ENCODE measurements around the gene ATOH8.
"Not testable (repeated sequence)": the region's sequence is repeated elsewhere in the genome, so short reads cannot be mapped to it uniquely, and the experiment has no call there.

Gene ATOH8

GRCh38 chr2:85753525-85754312 is at the start of gene ATOH8:
Gene ATOH8, plus strand, starts transcription at chr2:85753991. Its CDS starts 199 bp downstream, at chr2:85754190.
- peak; percentile 43 for DNase-seq (ENCODE audit: low spot score)

DNA sequence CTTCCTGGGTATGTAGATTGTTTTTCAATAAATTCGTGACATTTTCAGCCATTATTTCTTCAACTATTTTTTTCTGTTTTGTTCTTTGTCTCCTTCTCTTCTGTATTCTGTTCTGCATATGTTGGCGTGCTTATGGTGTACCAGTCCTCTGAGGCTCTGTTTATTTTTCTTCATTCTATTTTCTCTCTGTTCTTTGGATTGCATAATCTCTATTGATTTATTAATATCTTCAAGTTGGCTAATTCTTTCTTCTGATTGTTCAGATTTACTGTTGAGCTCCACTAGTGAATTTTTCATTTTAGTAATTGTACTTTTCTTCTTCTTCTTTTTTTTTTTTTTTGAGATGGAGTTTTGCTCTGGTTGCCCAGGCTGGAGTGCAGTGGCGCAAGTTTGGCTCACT is 49.8 kb upstream of the ATOH8 start:
- DNase-seq (ENCODE audit: low spot score) = no peak

DNA sequence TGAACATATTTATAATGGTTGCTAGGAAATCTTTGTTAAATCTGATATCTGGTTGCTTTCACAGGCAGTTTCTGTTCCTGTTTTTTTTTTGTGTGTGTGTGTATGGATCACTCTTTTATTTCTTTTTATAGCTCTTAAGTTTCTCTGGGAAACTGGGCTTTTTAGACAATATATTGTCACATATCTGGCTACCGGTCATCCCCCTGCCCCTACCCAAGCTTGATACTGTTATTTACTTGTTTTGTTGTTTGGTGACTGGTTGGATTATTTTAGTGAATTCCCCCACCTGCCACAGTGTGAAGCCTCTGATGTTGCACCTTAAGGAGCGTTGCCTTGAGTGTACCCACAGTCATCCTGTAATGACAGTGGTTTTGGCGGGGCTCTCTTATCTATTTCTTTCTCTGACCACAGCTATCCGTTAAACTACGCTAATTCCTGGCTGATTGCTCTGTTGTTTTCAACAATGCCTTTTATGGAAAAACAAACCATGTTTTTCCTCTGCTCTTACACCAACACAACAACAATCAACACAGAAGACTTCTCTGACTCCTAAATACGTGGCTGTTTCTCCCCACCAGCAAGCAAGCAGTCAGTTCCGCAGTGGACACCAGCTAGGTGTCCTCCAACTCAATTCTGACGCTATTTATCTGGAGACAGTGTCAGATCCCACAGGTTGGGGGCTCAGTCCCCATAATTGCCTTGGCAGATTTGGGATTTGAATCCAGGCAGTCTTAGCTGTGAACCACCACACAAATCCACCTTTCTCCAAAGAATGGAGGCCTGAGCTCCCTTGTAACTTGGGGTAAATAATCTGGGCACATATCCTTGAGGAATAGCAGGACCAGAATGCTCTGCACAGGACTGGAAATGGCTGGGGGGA is 48.8 kb upstream of the ATOH8 start:
- DNase-seq (ENCODE audit: low spot score) = no peak

DNA sequence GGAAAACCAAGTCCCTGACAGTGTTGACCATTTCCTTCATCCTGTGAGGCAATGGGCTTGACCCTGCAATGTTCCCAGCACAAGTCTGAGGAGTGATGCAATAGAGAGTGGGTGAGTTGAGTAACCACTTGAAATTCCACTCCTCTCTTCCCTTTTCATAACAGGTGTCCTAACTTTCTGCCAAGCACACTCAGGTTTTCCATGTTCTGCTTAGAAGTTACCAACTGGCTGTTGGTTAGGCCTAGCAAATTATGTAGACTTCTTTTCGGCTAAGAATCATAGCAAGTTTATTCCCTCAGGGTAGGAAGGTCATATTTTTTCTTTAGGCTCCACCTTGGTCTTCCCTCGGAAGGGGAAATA is 48.1 kb upstream of the ATOH8 start:
- peak; percentile 59 for DNase-seq (ENCODE audit: low spot score)

GRCh38 chr2:85706063-85706462 is 47.7 kb upstream of the ATOH8 start:
- no peak for DNase-seq (ENCODE audit: low spot score)

GRCh38 chr2:85706599-85707296 is 47.0 kb upstream of the ATOH8 start:
- peak; percentile 80 for DNase-seq (ENCODE audit: low spot score)

GRCh38 chr2:85707304-85707703 is 46.5 kb upstream of the ATOH8 start:
- DNase-seq (ENCODE audit: low spot score) = peak; percentile 92

- no peak for DNase-seq (ENCODE audit: low spot score)
These were observed 45.1 kb upstream of the ATOH8 start for GRCh38 chr2:85708641-85709040.

DNA sequence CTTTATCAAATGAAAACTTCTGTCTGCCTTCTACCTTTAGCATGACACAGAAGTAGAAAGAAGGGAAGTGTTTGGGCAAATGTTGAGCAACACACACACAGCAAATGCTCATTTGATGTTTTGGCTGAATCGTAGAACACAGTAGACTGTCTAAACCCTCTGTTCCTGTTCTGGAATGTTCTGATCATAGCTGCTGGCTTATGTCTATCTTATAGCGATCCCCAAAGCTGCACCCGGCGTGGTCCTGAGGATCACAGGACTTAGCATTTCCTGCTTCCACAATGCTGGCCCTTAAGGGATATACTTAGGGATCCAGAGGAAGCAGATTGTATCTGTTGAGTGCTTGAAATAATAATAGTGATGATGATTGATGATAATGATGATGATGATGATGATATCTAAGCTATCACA is 44.4 kb upstream of the ATOH8 start:
- DNase-seq (ENCODE audit: low spot score) = peak; percentile 79

GRCh38 chr2:85710687-85711577 is 42.9 kb upstream of the ATOH8 start:
- no peak for DNase-seq (ENCODE audit: low spot score)

DNA sequence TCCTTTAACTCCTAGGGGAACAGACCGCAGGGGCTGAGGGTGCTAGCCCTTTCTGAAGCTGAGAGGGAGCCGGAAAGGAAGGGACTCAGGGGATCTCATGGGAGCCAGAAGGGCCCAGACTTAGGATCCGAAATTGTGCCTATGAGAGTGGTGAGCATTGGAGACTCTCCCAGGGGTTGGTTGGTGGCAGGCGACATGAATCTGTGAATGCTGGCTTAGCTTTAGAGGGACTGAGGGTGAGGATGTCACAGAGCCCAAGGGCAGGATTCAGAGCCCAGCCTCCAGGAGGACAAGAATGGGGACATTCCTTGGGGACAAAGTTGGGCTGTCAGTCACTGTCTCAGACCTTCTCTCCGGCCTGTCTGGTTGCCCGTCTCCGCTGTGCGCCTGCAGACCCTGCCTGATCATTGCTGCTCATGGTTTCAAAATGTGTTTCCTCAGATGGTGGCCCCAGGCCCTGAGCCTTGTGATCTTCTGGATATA is 42.2 kb upstream of the ATOH8 start:
- no peak for DNase-seq (ENCODE audit: low spot score)

DNA sequence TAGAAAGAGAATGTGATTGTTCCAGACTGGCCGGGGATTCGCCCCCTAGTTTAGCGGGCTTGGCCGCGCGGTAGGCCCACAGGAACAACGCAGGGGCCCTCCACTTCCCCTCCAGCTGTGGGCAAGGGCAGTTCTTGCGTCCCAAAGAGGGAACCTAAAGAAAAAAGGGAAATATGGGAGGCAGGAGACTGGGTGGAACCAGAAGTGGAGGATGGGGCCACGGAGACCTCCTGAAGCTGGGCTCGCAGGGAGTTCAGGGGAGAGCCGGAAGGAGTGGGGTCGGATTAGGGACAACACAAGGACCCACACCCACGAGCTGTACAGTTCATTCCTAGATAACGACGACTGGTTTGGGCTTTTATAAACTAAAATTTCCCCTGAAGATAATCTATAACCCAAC is 41.5 kb upstream of the ATOH8 start:
- peak; percentile 49 for DNase-seq (ENCODE audit: low spot score)

- peak; percentile 45 for DNase-seq (ENCODE audit: low spot score)
These were observed 40.8 kb upstream of the ATOH8 start for GRCh38 chr2:85712849-85713612.

DNA sequence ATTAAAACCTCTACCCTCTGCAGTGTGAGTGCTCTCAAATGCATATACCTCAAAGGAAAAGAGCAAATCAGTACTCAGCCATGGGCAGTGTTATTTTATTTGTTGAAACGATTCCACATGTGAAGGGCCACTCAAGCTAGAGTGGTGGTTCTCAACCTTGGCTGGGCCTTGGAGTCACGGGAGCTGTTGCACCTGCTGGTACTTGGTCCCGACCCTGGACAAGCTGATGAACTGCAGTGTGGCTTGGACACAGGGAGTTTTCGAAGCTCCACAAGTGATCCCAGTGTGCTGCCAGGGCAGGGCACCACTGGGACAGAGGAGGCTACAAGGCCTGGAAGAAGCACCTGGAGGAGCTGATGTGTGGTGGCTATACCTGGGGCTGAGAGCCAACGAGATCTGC is 40.0 kb upstream of the ATOH8 start:
- no peak for DNase-seq (ENCODE audit: low spot score)

DNA sequence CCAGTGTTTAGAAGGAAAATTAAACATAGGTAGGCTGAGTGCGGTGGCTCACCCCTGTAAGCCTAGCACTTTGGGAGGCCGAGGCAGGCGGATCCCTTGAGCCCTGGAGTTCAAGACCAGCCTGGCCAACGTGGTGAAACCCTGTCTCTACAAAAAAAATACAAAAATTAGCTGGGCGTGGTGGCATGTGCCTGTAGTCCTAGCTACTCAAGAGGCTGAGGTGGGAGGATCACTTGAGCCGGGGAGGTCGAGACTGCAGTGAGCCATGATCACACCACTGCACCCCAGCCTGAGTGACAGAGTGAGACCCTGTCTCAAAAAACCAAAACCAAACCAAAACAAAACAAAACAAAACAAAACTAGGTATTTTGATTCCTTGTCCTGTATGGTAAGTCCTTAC is 39.4 kb upstream of the ATOH8 start:
- not testable (repeated sequence) for DNase-seq (ENCODE audit: low spot score)

DNA sequence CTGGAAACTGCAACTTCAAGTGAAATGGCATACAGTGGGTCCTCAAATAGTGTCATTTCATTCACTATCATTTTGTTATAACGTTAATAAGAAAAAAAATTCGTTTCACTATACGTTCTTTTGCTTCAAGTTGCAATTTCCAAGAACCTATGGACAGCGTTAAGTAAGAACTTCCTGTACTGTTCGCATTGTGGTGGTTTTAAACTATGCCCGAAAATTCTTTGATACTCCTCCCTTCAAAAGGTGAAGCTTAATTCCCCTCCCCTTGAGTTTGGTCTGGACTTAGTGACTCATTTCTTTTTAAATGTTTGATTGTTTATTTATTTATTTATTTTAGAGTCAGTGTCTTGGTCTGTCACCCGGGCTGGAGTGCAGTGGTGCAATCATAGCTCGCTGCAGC is 39.0 kb upstream of the ATOH8 start:
- no peak for DNase-seq (ENCODE audit: low spot score)

DNA sequence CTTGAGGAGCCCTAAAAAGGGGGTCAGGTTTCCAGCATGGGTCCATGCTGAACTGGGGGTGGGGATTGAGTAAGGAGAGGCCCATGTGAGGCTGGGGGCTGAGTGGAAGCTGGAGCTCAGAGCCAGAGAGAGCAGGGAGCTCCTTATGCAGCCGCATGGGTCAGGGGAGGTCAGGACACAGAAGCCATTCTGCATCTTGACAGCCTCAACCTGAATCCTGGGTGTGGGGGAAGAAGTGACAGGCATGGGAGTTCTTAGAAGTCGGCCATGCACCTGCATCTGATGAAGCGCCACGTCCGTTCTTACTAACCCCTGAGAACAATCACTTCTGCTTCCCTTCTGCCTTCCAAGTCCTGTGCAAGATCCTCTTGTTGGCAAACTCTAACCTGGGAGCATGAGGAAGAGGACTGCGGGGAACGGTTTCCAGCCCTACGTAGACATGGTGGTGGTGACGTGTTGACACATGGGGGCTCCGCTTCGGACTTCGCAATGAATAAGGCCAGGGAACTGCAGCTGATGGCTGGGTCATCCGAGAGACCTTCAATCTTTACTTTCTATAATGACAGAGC is 37.4 kb upstream of the ATOH8 start:
- DNase-seq (ENCODE audit: low spot score) = no peak

- no peak for DNase-seq (ENCODE audit: low spot score)
These were observed 36.3 kb upstream of the ATOH8 start for GRCh38 chr2:85717308-85718008.

DNA sequence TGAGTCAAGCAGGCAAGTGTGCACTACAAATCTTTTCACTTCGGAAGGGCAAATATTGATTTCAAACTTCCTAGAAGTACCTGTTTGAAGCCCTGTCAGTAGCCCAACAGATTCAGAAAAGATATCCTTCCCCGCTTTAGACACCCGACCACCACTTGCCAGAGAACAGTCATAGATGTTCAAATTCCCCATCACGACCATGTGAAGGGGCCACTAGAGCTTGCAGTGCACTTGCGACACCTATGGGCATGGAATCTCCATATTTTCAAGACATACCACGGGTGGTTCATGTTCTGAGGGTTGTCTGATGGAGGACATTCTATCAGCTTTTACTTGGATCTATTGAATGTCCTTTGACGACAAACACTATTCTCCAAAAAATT is 35.8 kb upstream of the ATOH8 start:
- DNase-seq (ENCODE audit: low spot score) = no peak
